ENCODE data around the gene TSHZ1.

Gene TSHZ1

DNA sequence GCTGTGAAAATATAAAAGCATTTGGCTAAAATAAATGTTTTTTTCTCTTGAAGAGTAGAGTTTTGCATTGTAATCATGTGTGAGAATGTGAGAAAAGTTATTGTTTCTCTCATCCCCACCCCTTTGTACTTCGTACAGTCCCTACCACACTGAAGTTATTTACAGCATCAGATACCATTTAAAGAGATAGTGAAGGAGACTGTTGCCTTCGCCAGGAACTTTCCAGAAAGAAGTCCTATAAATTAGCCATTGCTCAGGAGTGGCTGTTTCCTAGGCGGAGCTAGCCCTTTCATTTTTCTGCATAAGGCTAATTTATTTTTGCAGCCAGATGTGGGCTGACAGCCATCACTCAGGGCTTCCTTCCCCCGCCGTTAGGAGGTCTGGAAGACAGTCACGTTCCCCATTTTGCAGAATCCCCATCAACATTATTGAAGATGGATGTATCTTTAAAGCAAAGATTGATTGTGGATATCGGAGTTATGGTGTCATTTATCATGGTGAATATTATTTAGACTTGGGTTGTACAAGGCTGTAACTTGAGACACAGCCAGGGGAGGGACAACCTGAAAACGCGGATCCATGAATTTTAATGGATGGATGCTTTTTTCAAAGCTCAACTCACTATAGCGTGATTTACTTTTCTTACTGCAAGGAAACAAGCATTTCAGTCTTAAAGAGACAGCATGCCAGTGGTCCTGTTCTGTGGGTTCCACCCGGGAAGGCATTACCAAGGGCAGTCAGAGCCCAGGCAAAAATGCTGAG lies 17.1 kb downstream of the TSHZ1 start:
- DNase-seq (ENCODE audit: low read depth): no peak
- no peak overlapping the region for H3K4me3 ChIP-seq (ENCODE audit: low read depth, low read length)
- no peak for TF ChIP-seq CTCF (IDR thresholded peaks at IDR 0.05; ENCODE audit: insufficient read depth, low read depth, low read length, missing control alignments)

DNA sequence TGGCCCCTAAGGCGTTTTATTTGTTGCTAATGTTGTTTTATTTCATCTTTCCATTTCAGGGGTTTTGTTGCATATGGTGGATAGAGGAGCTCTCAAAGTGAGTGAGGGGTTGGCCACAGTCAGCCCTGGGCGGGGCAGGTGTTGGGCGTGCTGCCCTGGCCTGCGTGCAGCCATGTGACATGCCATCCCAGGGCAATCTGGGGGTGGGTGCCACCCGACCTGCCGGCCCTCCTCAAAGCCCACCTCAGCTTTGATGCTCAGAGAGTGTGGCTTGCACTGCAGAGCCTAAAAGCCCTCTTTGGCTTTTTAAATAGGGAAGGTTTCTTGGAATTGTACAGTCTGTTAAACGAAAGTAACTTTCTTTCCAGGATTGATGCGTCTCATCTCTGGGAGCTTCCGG lies 18.4 kb downstream of the TSHZ1 start:
- no peak for TF ChIP-seq CTCF (IDR thresholded peaks at IDR 0.05; ENCODE audit: insufficient read depth, low read depth, low read length, missing control alignments)
- H3K4me3 ChIP-seq (ENCODE audit: low read depth, low read length): no peak overlapping the region
- no peak for DNase-seq (ENCODE audit: low read depth)

- no peak for TF ChIP-seq CTCF (IDR thresholded peaks at IDR 0.05; ENCODE audit: insufficient read depth, low read depth, low read length, missing control alignments)
- H3K4me3 ChIP-seq (ENCODE audit: low read depth, low read length): no peak overlapping the region
- DNase-seq (ENCODE audit: low read depth): no peak
These were observed 18.8 kb downstream of the TSHZ1 start for GRCh38 chr18:75229437-75229836.

GRCh38 chr18:75230163-75231052 lies 19.8 kb downstream of the TSHZ1 start:
- no peak for DNase-seq (ENCODE audit: low read depth)
- no peak overlapping the region for H3K4me3 ChIP-seq (ENCODE audit: low read depth, low read length)
- TF ChIP-seq CTCF (IDR thresholded peaks at IDR 0.05; ENCODE audit: insufficient read depth, low read depth, low read length, missing control alignments): no peak

- no peak for DNase-seq (ENCODE audit: low read depth)
- no peak overlapping the region for H3K4me3 ChIP-seq (ENCODE audit: low read depth, low read length)
- TF ChIP-seq CTCF (IDR thresholded peaks at IDR 0.05; ENCODE audit: insufficient read depth, low read depth, low read length, missing control alignments): no peak
These were observed 20.4 kb downstream of the TSHZ1 start for GRCh38 chr18:75231053-75231406.

DNA sequence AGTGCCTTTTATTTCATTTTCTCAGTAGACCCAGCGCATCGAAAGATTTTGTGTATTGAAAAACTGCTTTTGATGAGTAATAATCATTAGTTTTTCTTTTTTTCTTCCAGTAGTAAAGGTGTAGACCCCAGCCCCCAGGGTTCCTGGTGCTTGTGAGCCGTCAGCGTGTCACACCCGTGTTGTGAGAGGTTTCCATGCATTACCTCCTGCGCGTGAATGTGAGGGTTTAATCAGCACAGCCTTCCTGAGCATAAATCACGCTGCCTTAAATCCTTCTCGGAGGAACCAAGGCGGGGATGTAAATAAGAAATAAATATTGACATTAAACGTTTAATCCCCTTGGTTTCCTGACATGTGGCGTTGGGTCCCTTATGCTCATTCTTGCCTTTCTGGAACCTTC lies 24.3 kb downstream of the TSHZ1 start:
- no peak for TF ChIP-seq CTCF (IDR thresholded peaks at IDR 0.05; ENCODE audit: insufficient read depth, low read depth, low read length, missing control alignments)
- no peak for DNase-seq (ENCODE audit: low read depth)
- H3K4me3 ChIP-seq (ENCODE audit: low read depth, low read length): no peak overlapping the region

Measured in GM12865 (cell line).